A673 (cell line): ENCODE measurements around the gene WDR53. TPM values are rescaled to one million over a fixed set of nuclear protein-coding genes. Genes with fewer than 3 reads are reported as not detected.

Experiments
- BruUV-seq: library from RNA; stranded (reverse); fragments of 400-500 nt; replicated peaks from 2 replicates; lab custom pipeline; 2021; lab: Mats Ljungman, UMichigan
- CTCF ChIA-PET: fragments of 300-600 bp; sonication (Branson Sonifier 250); formaldehyde crosslinking; loops from one replicate; lab custom pipeline; 2022; ENCODE audit warnings: antibody characterized with exemption; lab: Charles Lee
- POLR2A ChIA-PET: fragments of 300-600 bp; sonication (Branson Sonifier 250); formaldehyde crosslinking; loops from one replicate; lab custom pipeline; 2022; ENCODE audit warnings: antibody characterized with exemption; ENCODE audit not compliant: low non-redundant PET; lab: Charles Lee
- DNase-seq: peaks from one replicate; pipeline ENCODE4 v3.0.0-alpha.2; 2015; ENCODE audit warnings: low spot score
- H3K27ac ChIP-seq: fragments of 200-600 bp; sonication (generic); 2 replicates; pipeline ENCODE4 v1.5.1; 2016; ENCODE audit warnings: mixed run types, low read depth, mild to moderate bottlenecking, mixed read lengths, antibody characterized with exemption, low read length; ENCODE audit not compliant: poor library complexity, severe bottlenecking
- H3K27me3 ChIP-seq: fragments of 200-600 bp; sonication (generic); replicated peaks from 2 replicates; pipeline ENCODE4 v1.6.1; 2017; ENCODE audit warnings: mixed run types, low read depth, mild to moderate bottlenecking, mixed read lengths, antibody characterized with exemption, low read length; ENCODE audit not compliant: insufficient read depth, poor library complexity
- H3K36me3 ChIP-seq: fragments of 200-600 bp; sonication (generic); 2 replicates; pipeline ENCODE4 v1.6.1; 2016; ENCODE audit warnings: mixed run types, mild to moderate bottlenecking, mixed read lengths, antibody characterized with exemption, low read length; ENCODE audit not compliant: insufficient read depth, poor library complexity, severe bottlenecking
- H3K4me1 ChIP-seq: fragments of 200-600 bp; sonication (generic); 2 replicates; pipeline ENCODE4 v1.6.1; 2017; ENCODE audit warnings: mixed run types, mild to moderate bottlenecking, mixed read lengths, antibody characterized with exemption, low read length; ENCODE audit not compliant: insufficient read depth, poor library complexity, severe bottlenecking
- H3K4me3 ChIP-seq: fragments of 200-600 bp; sonication (generic); 2 replicates; pipeline ENCODE4 v1.5.1; 2016; ENCODE audit warnings: low read depth, mixed run types, mild to moderate bottlenecking, mixed read lengths, low read length; ENCODE audit not compliant: poor library complexity, severe bottlenecking
- H3K9me3 ChIP-seq: fragments of 200-600 bp; sonication (generic); 2 replicates; pipeline ENCODE4 v1.6.1; 2016; ENCODE audit warnings: mixed run types, low read depth, mild to moderate bottlenecking, mixed read lengths, antibody characterized with exemption, low read length; ENCODE audit not compliant: poor library complexity, severe bottlenecking
- EZH2 ChIP-seq: fragments of 200-600 bp; sonication (generic); IDR thresholded peaks from 2 replicates; pipeline ENCODE4 v1.6.1; 2017; ENCODE audit warnings: borderline replicate concordance, low read depth, mild to moderate bottlenecking, mixed read lengths, antibody characterized with exemption, low read length; ENCODE audit not compliant: poor library complexity, severe bottlenecking
- intact Hi-C: fragments of 100-400 bp; cut with micrococcal nuclease; formaldehyde crosslinking; loops from one replicate; pipeline ENCODE4 v1.10.0; 2022; ENCODE audit not compliant: unreplicated experiment
- total RNA-seq: library from RNA; stranded (reverse); gene quantifications from 2 replicates; pipeline ENCODE4 v1.2.3, GENCODE V29; 2021
- TF ChIP-seq, protein P1 (sequence below): fragments of 300-800, 200-600 bp; sonication (generic); conservative IDR thresholded peaks from 2 replicates; pipeline ENCODE4 v1.5.1; 2017; ENCODE audit warnings: low read depth, mild to moderate bottlenecking, antibody characterized with exemption, low read length, moderate library complexity, mixed read lengths

The WDR53 gene
- total RNA-seq, 1 experiment from 2014 or later = 23.1 TPM

DNA sequence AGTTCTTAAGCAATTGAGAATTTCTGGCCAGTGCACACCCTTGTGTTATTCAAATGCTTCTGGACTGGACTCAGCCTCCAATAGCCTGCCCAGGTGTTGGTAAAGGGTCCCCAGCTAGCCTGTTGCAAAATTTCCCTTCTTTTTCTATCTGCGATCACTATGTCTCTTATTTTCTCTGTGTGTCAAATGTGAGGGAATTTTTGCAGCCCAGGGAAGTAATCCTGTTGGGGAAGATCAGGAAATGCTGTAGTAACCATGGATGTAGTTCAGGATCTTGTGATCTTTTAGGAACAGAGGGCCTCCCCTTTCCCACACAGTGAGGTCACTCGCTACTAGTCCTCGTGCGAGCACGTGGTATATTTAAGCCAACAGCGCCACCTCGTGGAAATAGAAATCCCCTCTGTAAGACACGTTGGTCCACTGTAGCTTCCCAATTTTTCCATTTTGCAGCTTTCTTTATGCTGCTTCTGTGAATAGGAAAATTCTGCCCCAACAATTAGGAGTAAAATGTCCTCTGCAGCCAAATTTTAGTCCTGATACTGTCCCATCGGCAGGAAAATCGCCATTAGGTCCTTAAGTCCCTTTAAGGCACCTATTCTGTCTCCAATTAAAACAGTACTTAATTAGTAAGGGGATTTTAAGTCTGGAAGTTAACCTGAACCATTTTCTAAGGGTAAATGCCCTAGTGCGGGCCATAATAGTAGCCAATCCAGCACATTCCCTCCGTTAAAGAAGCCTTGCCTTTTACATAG lies 49.2 kb downstream of the WDR53 start:
- TF ChIP-seq, protein P1, sequence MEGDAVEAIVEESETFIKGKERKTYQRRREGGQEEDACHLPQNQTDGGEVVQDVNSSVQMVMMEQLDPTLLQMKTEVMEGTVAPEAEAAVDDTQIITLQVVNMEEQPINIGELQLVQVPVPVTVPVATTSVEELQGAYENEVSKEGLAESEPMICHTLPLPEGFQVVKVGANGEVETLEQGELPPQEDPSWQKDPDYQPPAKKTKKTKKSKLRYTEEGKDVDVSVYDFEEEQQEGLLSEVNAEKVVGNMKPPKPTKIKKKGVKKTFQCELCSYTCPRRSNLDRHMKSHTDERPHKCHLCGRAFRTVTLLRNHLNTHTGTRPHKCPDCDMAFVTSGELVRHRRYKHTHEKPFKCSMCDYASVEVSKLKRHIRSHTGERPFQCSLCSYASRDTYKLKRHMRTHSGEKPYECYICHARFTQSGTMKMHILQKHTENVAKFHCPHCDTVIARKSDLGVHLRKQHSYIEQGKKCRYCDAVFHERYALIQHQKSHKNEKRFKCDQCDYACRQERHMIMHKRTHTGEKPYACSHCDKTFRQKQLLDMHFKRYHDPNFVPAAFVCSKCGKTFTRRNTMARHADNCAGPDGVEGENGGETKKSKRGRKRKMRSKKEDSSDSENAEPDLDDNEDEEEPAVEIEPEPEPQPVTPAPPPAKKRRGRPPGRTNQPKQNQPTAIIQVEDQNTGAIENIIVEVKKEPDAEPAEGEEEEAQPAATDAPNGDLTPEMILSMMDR = peak; percentile 48
- no peak for TF ChIP-seq EZH2
- BruUV-seq = no TSS peak
- Histone ChIP-seq H3K27ac (no peak overlapping the region), H3K9me3 (peaks cover 41% of the 10 kb centered on the region), H3K4me3 (no peak overlapping the region), H3K4me1 (no peaks in the 10 kb centered on the region), H3K27me3 (no peaks in the 10 kb centered on the region), H3K36me3 (no peaks in the 10 kb centered on the region)
- intact Hi-C loops = loop anchor here (2.0 kb wide), 1 partner anchor 266 kb away; no protein-coding TSS in a partner anchor
- ChIA-PET POLR2A (no interaction called here), CTCF (interaction anchor here (1.0 to 1.5 kb wide), 3 partner anchors 33 to 446 kb away, joined by 3 read pairs; no protein-coding TSS in a partner anchor)
- DNase-seq = peak; percentile 79

DNA sequence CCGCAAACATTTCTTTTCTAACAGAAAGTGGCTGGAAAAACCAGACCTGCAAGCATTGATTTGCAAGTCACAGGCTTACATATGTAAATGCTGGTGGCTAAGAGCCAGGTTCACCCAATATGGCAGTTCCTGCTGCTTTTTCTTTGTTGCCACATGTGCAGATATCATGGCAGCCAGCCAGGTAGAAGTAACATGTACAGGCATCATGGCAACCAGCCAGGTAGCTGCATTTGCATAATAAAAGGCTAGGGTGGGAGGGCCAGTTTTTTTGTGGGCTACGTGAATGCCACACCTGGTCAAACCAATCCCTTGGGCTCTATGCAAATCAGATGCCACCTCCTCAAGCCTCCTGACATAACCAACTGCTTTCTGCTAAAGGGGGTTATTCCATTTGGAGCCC lies 50.4 kb downstream of the WDR53 start:
- no TSS peak for BruUV-seq
- Histone ChIP-seq H3K36me3 (no peaks in the 10 kb centered on the region), H3K4me1 (no peaks in the 10 kb centered on the region), H3K4me3 (no peak overlapping the region), H3K27me3 (no peaks in the 10 kb centered on the region), H3K9me3 (peaks cover 41% of the 10 kb centered on the region), H3K27ac (no peak overlapping the region)
- intact Hi-C loops = loop anchor here (2.0 kb wide), 1 partner anchor 265 kb away; no protein-coding TSS in a partner anchor
- ChIA-PET POLR2A (no interaction called here), CTCF (no interaction called here)
- TF ChIP-seq, protein P1 = no peak
- no peak for TF ChIP-seq EZH2
- DNase-seq = peak; percentile 51

GRCh38 chr3:196517162-196517800 lies 51.1 kb downstream of the WDR53 start:
- H3K4me1 ChIP-seq = no peaks in the 10 kb centered on the region
- no peak overlapping the region for H3K4me3 ChIP-seq
- ChIA-PET CTCF (no interaction called here), POLR2A (no interaction called here)
- no peak for DNase-seq
- no TSS peak for BruUV-seq
- no peaks in the 10 kb centered on the region for H3K27me3 ChIP-seq
- H3K9me3 ChIP-seq = peaks cover 38% of the 10 kb centered on the region
- H3K36me3 ChIP-seq = no peaks in the 10 kb centered on the region
- intact Hi-C loops = no loop called here
- H3K27ac ChIP-seq = no peak overlapping the region
- no peak for TF ChIP-seq EZH2
- TF ChIP-seq, protein P1 = no peak
